Calu3 (cell line): ENCODE results near the gene RMND1. TPM values are rescaled to one million over a fixed set of nuclear protein-coding genes. Genes with fewer than 3 reads are reported as not detected.
"Not testable (repeated sequence)": the region's sequence is repeated elsewhere in the genome, so short reads cannot be mapped to it uniquely, and the experiment has no call there.

ENCODE experiments used
- BruUV-seq: library from RNA; stranded (reverse); fragments of 400-500 nt; replicated peaks from 2 replicates; lab custom pipeline; 2021; lab: Mats Ljungman, UMichigan
- CTCF ChIA-PET: fragments of 300-600 bp; sonication (Branson Sonifier 250); formaldehyde crosslinking; loops from one replicate; lab custom pipeline; 2022; ENCODE audit warnings: antibody characterized with exemption; lab: Charles Lee
- DNase-seq: peaks from one replicate; pipeline ENCODE4 v3.0.0; 2022
- H3K27ac Mint-ChIP-seq: one replicate; pipeline ENCODE4 v1.8.0; 2022; ENCODE audit warnings: mixed read lengths; ENCODE audit not compliant: unreplicated experiment
- H3K27me3 Mint-ChIP-seq: one replicate; pipeline ENCODE4 v1.8.0; 2022; ENCODE audit warnings: mixed read lengths; ENCODE audit not compliant: unreplicated experiment
- H3K36me3 Mint-ChIP-seq: one replicate; pipeline ENCODE4 v1.8.0; 2022; ENCODE audit warnings: mild to moderate bottlenecking, moderate library complexity, mixed read lengths; ENCODE audit not compliant: insufficient read depth, unreplicated experiment
- H3K4me1 Mint-ChIP-seq: one replicate; pipeline ENCODE4 v1.8.0; 2022; ENCODE audit warnings: mild to moderate bottlenecking, low read depth, mixed read lengths; ENCODE audit not compliant: unreplicated experiment
- H3K4me3 Mint-ChIP-seq: one replicate; pipeline ENCODE4 v1.8.0; 2022; ENCODE audit warnings: mild to moderate bottlenecking, low read depth, moderate library complexity, mixed read lengths; ENCODE audit not compliant: unreplicated experiment
- H3K9me3 Mint-ChIP-seq: one replicate; pipeline ENCODE4 v1.8.0; 2022; ENCODE audit warnings: low read depth, mixed read lengths; ENCODE audit not compliant: unreplicated experiment
- CTCF ChIP-seq: fragments of 200-600 bp; IDR thresholded peaks from one replicate; pipeline ENCODE4 v1.8.0; 2022; ENCODE audit warnings: antibody characterized with exemption; ENCODE audit not compliant: unreplicated experiment
- intact Hi-C: fragments of 100-400 bp; cut with micrococcal nuclease; formaldehyde crosslinking; loops from one replicate; pipeline ENCODE4 v1.10.0; 2022; ENCODE audit not compliant: unreplicated experiment
- total RNA-seq: library from RNA; stranded (reverse); gene quantifications from 2 replicates; pipeline ENCODE4 v1.2.3, GENCODE V29; 2022

Gene RMND1
- total RNA-seq, 1 experiment from 2014 or later: 13.2 TPM

DNA sequence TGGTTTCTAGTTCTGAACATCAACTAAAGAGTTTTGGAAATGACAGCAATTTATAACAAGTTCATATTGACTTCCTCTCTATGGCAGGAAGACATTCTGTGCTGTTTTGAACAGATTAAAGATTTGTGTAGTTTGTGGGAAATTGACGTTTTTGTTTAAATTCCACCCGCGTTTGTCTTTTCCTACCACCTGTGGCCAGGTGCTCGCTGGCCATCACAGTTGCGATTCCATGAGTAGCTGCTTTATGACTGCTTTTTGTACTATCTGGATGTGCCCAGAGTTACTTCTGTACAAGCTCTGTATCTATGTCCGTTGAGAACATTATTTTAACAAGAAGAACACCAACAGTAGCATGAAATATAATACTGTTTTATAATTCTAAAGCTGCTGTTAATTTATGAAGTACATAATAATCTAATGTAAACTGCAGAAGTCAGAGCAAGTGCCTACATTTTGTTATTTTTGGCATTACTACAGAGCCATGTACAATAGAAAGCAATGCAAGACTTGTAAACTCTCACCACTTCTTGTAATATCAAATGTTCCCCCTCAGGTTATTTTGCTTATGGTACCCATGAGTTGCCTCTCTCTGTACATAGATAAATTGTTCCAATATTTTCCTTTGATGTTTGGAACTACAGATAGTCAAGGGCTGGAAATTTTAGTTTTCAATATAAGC lies 94.0 kb downstream of the RMND1 start:
- Mint-ChIP-seq H3K27ac (no peak overlapping the region), H3K9me3 (no peaks in the 10 kb centered on the region), H3K4me3 (no peak overlapping the region), H3K36me3 (peaks cover 13% of the 10 kb centered on the region), H3K4me1 (no peaks in the 10 kb centered on the region), H3K27me3 (no peaks in the 10 kb centered on the region)
- no peak for DNase-seq
- CTCF ChIA-PET: interaction anchor here (0.6 to 0.7 kb wide), 2 partner anchors 39 to 381 kb away, joined by 3 to 4 read pairs; no protein-coding TSS in a partner anchor
- intact Hi-C loops: no loop called here
- no peak for TF ChIP-seq CTCF
- no TSS peak for BruUV-seq

DNA sequence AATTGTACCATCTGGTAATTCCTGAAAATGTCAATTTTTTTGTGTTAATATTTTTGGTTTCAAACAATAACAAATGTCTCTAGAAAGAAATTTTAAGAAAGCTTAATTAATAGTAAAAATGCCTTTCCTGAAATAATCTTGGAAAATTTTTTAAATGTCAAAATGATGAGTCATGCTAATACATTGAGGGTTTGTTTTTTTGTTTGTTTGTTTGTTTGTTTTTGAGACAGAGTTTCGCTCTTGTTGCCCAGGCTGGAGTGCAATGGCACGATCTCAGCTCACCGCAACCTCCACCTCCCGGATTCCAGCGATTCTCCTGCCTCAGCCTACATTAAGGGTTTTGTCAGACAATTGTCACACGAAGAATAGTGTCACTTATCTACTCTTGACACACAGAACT lies 94.9 kb downstream of the RMND1 start:
- BruUV-seq, H3K4me3 Mint-ChIP-seq, H3K27me3 Mint-ChIP-seq, intact Hi-C loops, CTCF ChIA-PET, H3K9me3 Mint-ChIP-seq, H3K4me1 Mint-ChIP-seq, H3K27ac Mint-ChIP-seq, DNase-seq: not testable (repeated sequence)
- H3K36me3 Mint-ChIP-seq: peaks cover 13% of the 10 kb centered on the region

Other genes starting within 250 kb of the RMND1 start
- 21.8 and 31.8 TPM in 2 replicates for gene AKAP12, start 212.2 kb downstream of the RMND1 start, total RNA-seq
- gene ZBTB2, start 60.6 kb downstream of the RMND1 start, total RNA-seq: 15.2 and 15.7 TPM in 2 replicates
- gene CCDC170, start 41.9 kb upstream of the RMND1 start, total RNA-seq: 0.26 TPM in 1 of 2 replicates, not detected in the other